ENCODE data around the gene SEMA4B. TPM values are rescaled to one million over a fixed set of nuclear protein-coding genes. Genes with fewer than 3 reads are reported as not detected.

SEMA4B gene
- total and polyA plus RNA-seq, 9 of the 15 experiments (the other 6 are each of a cell fraction or from before 2014, with no cell fraction given) = 1.3 to 33.6 (median 11.0) TPM

DNA sequence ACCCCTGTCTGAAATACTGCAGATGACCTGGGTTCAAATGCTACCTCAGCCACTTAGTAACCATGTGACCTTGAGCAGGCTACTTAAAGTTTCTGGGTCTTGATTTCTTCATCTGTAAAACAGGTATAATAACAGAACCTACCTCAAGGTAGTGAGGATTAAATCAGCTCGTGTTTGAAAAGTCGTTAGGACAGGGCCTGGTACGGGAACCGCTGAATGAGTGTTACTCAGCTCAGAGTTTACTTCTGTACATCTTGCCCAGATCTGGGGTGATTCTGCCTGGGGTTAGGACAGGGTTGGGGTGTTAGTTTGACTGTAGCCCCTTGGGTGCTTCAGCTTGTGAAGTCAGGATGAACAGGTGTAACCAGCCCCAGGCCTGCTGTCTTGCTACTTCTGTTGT lies 1.8 kb downstream of the SEMA4B start:
- no peak for ATAC-seq
- WGBS (ENCODE audit: insufficient coverage, low coverage, missing lambda C conversion rate) = 84% methylated on average over 4 of the region's 4 CpGs
- in situ Hi-C loops (cut with MboI) (no loop called here), intact Hi-C loops (cut with micrococcal nuclease) (no loop called here)
- no peak for FAIRE-seq
- H3K4me1 ChIP-seq (replicated peaks in 1 of 2; ENCODE audit: control insufficient read depth in 2 of 2, insufficient read depth in 2 of 2, low read length in 2 of 2) = peaks cover 26 to 32% of the 10 kb centered on the region in 2 experiments; a peak in 4 of 5 replicates
- H3K9me3 ChIP-seq (replicated peaks; ENCODE audit: control insufficient read depth, insufficient read depth, low read depth, low read length) = no peaks in the 10 kb centered on the region
- ChIA-PET CTCF (ENCODE audit: low intra/inter-chr PET ratio) (no interaction called here), POLR2A (interaction anchor here (0.7 to 4.2 kb wide), 5 partner anchors 12 to 309 kb away, joined by 3 to 24 read pairs (median 3); partner anchors contain the start of genes AP3S2, CIB1 and GDPGP1)
- BruUV-seq (replicated peaks) = no TSS peak
- no peaks in the 10 kb centered on the region for H3K27me3 ChIP-seq (ENCODE audit: control insufficient read depth in 2 of 2, insufficient read depth in 2 of 2, low read length in 2 of 2)
- H3K27ac ChIP-seq (ENCODE audit: extremely low read depth, low read depth, low read length) = no peak overlapping the region
- H3K9ac ChIP-seq (ENCODE audit: insufficient read depth in 1 of 2, low read depth in 2 of 2, low read length in 2 of 2) = no peak overlapping the region; a peak in 1 of 4 replicates
- H3K79me2 ChIP-seq (ENCODE audit: control insufficient read depth, insufficient read depth, low read length) = peaks cover 84% of the 10 kb centered on the region
- peaks cover 53% of the 10 kb centered on the region; the same call in 2 of the 3 replicates for H3K36me3 ChIP-seq (ENCODE audit: control insufficient read depth, insufficient read depth, low read length)
- no peak for DNase-seq (ENCODE audit: extremely low read depth in 1 of 4, low spot score in 3 of 4)
- 0 out of 2 replicates have a peak, but pooled peaks cover 12% of the 10 kb centered on the region for H4K20me1 ChIP-seq (replicated peaks; ENCODE audit: control insufficient read depth, insufficient read depth, low read length)
- no peaks in the 10 kb centered on the region for H3K9me1 ChIP-seq (ENCODE audit: control insufficient read depth, insufficient read depth, low read length)
- no peak overlapping the region for H2AFZ ChIP-seq (ENCODE audit: low read depth, low read length)
- H3K4me3 ChIP-seq = no peak overlapping the region
- no peak overlapping the region for H3K4me2 ChIP-seq (ENCODE audit: insufficient read depth, low read length)
- TF ChIP-seq TAL1 (IDR thresholded peaks at IDR 0.05) = no peak
- no peak for TF ChIP-seq NFE2L1 (tag; IDR thresholded peaks at IDR 0.05; ENCODE audit: borderline replicate concordance, low read depth)
- TF ChIP-seq, protein P1, sequence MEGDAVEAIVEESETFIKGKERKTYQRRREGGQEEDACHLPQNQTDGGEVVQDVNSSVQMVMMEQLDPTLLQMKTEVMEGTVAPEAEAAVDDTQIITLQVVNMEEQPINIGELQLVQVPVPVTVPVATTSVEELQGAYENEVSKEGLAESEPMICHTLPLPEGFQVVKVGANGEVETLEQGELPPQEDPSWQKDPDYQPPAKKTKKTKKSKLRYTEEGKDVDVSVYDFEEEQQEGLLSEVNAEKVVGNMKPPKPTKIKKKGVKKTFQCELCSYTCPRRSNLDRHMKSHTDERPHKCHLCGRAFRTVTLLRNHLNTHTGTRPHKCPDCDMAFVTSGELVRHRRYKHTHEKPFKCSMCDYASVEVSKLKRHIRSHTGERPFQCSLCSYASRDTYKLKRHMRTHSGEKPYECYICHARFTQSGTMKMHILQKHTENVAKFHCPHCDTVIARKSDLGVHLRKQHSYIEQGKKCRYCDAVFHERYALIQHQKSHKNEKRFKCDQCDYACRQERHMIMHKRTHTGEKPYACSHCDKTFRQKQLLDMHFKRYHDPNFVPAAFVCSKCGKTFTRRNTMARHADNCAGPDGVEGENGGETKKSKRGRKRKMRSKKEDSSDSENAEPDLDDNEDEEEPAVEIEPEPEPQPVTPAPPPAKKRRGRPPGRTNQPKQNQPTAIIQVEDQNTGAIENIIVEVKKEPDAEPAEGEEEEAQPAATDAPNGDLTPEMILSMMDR (IDR thresholded peaks at IDR 0.05 in 2 of 3, conservative IDR thresholded peaks at IDR 0.05 in 1 of 3; ENCODE audit: insufficient read depth in 2 of 3, low read depth in 1 of 3, low read length in 3 of 3) = no peak
- TF ChIP-seq, protein P2, sequence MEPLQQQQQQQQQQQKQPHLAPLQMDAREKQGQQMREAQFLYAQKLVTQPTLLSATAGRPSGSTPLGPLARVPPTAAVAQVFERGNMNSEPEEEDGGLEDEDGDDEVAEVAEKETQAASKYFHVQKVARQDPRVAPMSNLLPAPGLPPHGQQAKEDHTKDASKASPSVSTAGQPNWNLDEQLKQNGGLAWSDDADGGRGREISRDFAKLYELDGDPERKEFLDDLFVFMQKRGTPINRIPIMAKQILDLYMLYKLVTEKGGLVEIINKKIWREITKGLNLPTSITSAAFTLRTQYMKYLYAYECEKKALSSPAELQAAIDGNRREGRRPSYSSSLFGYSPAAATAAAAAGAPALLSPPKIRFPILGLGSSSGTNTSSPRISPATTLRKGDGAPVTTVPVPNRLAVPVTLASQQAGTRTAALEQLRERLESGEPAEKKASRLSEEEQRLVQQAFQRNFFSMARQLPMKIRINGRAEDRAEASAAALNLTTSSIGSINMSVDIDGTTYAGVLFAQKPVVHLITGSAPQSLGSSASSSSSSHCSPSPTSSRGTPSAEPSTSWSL (CRISPR knock-in tag; IDR thresholded peaks at IDR 0.05; ENCODE audit: borderline replicate concordance) = no peak
- no peak for TF ChIP-seq ZNF77 (CRISPR knock-in tag; IDR thresholded peaks at IDR 0.05)
- TF ChIP-seq PHF8 (IDR thresholded peaks at IDR 0.05; ENCODE audit: borderline replicate concordance, low read length) = no peak; the same call in 1 of the 2 replicates
- TF ChIP-seq ETV6 (IDR thresholded peaks at IDR 0.05; ENCODE audit: borderline replicate concordance in 1 of 2, low read depth in 2 of 2, low read length in 1 of 2) = no peak
- no peak for TF ChIP-seq ETV6 (CRISPR knock-in tag; IDR thresholded peaks at IDR 0.05; ENCODE audit: borderline replicate concordance)
- TF ChIP-seq KLF1 (tag; IDR thresholded peaks at IDR 0.05) = no peak
- TF ChIP-seq, protein P3, sequence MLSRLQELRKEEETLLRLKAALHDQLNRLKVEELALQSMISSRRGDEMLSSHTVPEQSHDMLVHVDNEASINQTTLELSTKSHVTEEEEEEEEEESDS (CRISPR knock-in tag; IDR thresholded peaks at IDR 0.05) = no peak
- no peak for TF ChIP-seq ELF2 (CRISPR knock-in tag; IDR thresholded peaks at IDR 0.05)
- no peak for TF ChIP-seq SMAD2 (IDR thresholded peaks at IDR 0.05; ENCODE audit: low read depth, low read length)
- TF ChIP-seq NRF1 (conservative IDR thresholded peaks at IDR 0.05 in 1 of 2, IDR thresholded peaks at IDR 0.05 in 1 of 2) = no peak
- TF ChIP-seq, protein P4, sequence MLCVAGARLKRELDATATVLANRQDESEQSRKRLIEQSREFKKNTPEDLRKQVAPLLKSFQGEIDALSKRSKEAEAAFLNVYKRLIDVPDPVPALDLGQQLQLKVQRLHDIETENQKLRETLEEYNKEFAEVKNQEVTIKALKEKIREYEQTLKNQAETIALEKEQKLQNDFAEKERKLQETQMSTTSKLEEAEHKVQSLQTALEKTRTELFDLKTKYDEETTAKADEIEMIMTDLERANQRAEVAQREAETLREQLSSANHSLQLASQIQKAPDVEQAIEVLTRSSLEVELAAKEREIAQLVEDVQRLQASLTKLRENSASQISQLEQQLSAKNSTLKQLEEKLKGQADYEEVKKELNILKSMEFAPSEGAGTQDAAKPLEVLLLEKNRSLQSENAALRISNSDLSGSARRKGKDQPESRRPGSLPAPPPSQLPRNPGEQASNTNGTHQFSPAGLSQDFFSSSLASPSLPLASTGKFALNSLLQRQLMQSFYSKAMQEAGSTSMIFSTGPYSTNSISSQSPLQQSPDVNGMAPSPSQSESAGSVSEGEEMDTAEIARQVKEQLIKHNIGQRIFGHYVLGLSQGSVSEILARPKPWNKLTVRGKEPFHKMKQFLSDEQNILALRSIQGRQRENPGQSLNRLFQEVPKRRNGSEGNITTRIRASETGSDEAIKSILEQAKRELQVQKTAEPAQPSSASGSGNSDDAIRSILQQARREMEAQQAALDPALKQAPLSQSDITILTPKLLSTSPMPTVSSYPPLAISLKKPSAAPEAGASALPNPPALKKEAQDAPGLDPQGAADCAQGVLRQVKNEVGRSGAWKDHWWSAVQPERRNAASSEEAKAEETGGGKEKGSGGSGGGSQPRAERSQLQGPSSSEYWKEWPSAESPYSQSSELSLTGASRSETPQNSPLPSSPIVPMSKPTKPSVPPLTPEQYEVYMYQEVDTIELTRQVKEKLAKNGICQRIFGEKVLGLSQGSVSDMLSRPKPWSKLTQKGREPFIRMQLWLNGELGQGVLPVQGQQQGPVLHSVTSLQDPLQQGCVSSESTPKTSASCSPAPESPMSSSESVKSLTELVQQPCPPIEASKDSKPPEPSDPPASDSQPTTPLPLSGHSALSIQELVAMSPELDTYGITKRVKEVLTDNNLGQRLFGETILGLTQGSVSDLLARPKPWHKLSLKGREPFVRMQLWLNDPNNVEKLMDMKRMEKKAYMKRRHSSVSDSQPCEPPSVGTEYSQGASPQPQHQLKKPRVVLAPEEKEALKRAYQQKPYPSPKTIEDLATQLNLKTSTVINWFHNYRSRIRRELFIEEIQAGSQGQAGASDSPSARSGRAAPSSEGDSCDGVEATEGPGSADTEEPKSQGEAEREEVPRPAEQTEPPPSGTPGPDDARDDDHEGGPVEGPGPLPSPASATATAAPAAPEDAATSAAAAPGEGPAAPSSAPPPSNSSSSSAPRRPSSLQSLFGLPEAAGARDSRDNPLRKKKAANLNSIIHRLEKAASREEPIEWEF (CRISPR knock-in tag; IDR thresholded peaks at IDR 0.05) = no peak
